ENCODE results near the gene GYG2. TPM values are rescaled to one million over a fixed set of nuclear protein-coding genes. Genes with fewer than 3 reads are reported as not detected.

The GYG2 gene
- total RNA-seq, 1 donor from 2014 or later, result 1.4 TPM

DNA sequence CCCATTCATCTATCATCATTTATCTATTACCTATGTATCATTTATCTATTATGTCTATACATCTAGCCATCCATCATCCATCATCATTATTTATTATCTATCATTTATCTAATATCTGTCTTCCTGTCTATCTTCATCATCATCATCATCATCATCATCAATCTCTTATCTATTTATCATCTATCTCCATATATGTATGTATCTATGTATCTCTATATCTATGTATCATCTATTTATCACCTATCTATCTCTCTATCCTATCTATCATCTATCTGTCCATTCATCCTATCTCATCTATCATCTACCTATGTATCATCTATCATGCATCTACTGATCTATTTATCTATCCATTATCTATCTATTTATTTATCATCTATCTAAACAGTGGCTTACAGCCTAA, 3.8 kb upstream of the GYG2 start:
- H3K27ac ChIP-seq, result no peak overlapping the region
- no peak overlapping the region for H3K4me3 ChIP-seq
- H3K27me3 ChIP-seq, result no peaks in the 10 kb centered on the region
- H3K36me3 ChIP-seq, result no peaks in the 10 kb centered on the region
- H3K9me3 ChIP-seq, result no peaks in the 10 kb centered on the region
- intact Hi-C loops (cut with DNase I), result no loop called here
- ATAC-seq (no peak), DNase-seq (no peak)
- TF ChIP-seq, protein P1, sequence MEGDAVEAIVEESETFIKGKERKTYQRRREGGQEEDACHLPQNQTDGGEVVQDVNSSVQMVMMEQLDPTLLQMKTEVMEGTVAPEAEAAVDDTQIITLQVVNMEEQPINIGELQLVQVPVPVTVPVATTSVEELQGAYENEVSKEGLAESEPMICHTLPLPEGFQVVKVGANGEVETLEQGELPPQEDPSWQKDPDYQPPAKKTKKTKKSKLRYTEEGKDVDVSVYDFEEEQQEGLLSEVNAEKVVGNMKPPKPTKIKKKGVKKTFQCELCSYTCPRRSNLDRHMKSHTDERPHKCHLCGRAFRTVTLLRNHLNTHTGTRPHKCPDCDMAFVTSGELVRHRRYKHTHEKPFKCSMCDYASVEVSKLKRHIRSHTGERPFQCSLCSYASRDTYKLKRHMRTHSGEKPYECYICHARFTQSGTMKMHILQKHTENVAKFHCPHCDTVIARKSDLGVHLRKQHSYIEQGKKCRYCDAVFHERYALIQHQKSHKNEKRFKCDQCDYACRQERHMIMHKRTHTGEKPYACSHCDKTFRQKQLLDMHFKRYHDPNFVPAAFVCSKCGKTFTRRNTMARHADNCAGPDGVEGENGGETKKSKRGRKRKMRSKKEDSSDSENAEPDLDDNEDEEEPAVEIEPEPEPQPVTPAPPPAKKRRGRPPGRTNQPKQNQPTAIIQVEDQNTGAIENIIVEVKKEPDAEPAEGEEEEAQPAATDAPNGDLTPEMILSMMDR (IDR thresholded peaks at IDR 0.05), result no peak
- H3K4me1 ChIP-seq, result no peaks in the 10 kb centered on the region

DNA sequence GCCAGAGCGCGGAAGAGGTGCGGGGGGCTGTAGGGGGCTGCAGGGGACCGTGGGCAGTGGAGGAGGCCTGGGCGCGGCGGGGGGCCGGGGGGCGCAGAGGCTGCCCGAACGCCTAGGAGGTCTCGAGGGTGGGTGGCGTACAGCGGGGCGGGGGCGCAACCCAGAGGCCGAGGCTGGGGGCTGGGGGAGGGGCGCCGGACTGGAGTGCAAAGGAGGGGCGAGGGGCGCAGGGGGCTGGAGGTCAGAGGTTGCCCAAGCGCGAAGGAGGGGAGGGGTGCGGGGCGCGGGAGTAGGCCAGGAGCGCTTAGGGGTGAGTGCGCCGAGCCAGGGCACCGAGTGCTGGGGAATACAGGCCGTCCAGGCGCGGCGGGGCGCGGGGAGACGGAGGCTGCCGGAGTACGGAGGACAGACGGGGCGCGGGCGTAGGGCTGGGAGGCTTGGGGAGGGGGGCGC, 255 bp downstream of the GYG2 start:
- TF ChIP-seq, protein P1 (IDR thresholded peaks at IDR 0.05), result no peak
- no peaks in the 10 kb centered on the region for H3K27me3 ChIP-seq
- no peaks in the 10 kb centered on the region for H3K36me3 ChIP-seq
- DNase-seq, result no peak
- H3K4me1 ChIP-seq, result no peaks in the 10 kb centered on the region
- H3K4me3 ChIP-seq, result peak overlapping the region; percentile 32
- no peaks in the 10 kb centered on the region for H3K9me3 ChIP-seq
- no peak overlapping the region for H3K27ac ChIP-seq
- intact Hi-C loops (cut with DNase I), result no loop called here
- ATAC-seq, result peak; percentile 41

DNA sequence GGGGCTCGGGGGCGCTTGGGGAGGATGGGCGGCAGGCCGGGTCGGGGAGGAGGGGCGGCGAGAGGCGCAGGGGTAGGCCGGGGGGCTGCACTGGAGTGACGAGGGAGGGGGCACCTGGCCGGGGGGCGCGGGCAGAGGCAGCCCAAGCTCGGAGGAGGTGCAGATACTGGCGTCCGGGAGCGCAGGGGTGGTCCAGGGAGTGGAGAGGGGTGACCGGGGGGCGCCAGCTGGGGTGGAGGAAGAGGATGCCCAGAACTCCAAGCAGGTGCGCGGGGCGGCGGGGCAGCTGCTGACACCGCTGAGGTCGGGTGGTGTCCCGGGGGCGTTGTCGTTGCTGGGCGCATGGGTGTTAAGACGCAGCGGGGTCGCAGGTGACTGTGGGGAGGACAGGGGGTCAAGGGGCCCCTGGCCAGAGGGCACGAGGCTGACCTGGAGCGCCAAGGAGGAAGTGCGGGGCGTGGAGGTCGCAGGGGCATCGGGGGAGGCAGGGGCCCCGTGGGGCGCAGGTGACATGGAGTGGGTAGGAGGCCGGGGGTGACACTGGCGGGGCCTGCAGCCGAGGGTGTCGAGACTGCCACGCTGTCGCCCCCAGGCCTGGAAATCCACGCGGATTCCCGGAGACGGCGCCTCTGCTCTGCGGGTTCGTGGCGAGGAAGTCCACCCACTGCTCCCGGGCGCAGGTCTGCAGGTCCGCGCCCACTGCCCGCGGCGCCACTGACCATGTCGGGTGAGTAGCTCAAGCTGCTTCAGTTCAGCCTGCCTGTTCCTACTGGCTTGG, 928 bp downstream of the GYG2 start:
- no peak overlapping the region for H3K27ac ChIP-seq
- no peaks in the 10 kb centered on the region for H3K4me1 ChIP-seq
- no peaks in the 10 kb centered on the region for H3K9me3 ChIP-seq
- DNase-seq (no peak), ATAC-seq (no peak)
- intact Hi-C loops (cut with DNase I), result no loop called here
- H3K4me3 ChIP-seq, result peak overlapping the region; percentile 32
- H3K27me3 ChIP-seq, result no peaks in the 10 kb centered on the region
- TF ChIP-seq, protein P1 (IDR thresholded peaks at IDR 0.05), result no peak
- no peaks in the 10 kb centered on the region for H3K36me3 ChIP-seq

DNA sequence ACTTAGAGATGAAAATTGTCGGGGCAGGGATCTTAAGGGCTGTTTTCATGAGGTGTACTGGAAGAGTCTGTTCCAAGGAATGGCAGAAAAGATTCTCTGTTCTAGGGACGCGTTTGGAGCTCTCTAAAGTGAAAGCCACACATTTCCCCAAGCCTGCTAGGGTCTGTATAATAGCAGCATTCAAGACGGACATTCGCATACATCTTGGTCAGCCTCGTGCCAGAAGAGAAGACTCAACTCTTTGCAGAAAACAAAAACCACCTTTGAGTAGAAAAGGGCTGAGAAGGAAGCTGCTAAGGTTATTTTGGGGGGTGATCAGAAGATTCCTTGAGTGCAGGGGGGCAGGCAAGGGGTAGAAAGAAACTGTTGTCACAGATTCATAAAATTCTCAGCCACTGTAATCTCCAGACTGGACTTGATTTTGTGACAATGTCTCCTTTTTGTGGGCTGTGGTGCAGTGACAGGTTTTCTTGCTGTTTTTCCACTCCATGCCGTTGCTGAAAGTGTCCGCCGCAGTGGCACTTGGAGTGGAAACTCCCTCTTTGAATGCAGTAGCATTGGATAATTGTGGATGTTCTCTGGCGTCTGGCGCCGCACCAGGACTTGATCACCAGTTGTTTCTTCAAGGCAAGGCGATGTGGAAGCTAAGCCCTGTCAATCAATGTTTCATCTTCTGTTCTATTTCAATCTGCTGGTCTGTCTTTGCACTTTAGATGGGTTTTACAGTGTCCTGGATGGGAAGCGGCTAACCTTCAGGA, 2.9 kb downstream of the GYG2 start:
- ATAC-seq (no peak), DNase-seq (no peak)
- no peak overlapping the region for H3K4me3 ChIP-seq
- no peaks in the 10 kb centered on the region for H3K27me3 ChIP-seq
- TF ChIP-seq, protein P1 (IDR thresholded peaks at IDR 0.05), result no peak
- no peak overlapping the region for H3K27ac ChIP-seq
- no peaks in the 10 kb centered on the region for H3K9me3 ChIP-seq
- intact Hi-C loops (cut with DNase I), result no loop called here
- H3K4me1 ChIP-seq, result no peaks in the 10 kb centered on the region
- no peaks in the 10 kb centered on the region for H3K36me3 ChIP-seq

DNA sequence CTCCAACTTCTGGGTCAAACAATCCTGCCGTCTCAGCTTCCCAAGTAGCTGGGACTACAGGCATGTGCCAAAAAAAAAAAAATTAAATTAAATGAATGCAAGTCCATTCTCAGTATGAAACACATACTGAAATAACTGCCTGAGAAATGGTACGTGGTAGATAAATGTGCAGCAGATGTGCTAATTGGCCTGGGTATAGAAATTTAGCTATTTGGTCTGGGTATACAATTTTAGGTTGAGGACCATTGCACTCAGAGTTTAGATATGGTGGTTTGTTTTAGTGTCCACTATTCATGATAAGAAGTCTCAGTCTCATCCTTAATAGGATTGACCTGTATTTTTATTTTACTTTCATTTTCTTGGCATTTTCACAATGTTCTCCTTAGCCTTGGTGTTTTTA, 9.2 kb downstream of the GYG2 start:
- Histone ChIP-seq H3K36me3 (no peaks in the 10 kb centered on the region), H3K27ac (no peak overlapping the region), H3K4me1 (no peaks in the 10 kb centered on the region), H3K27me3 (no peaks in the 10 kb centered on the region), H3K4me3 (no peak overlapping the region), H3K9me3 (no peaks in the 10 kb centered on the region)
- ATAC-seq (no peak), DNase-seq (no peak)
- TF ChIP-seq, protein P1 (IDR thresholded peaks at IDR 0.05), result no peak
- intact Hi-C loops (cut with DNase I), result no loop called here
